ENCODE measurements around the gene TOR1A.

Gene TOR1A

GRCh38 chr9:129813661-129814060 lies 10.3 kb downstream of the TOR1A start:
- TF ChIP-seq CTCF (IDR thresholded peaks at IDR 0.05), result no peak

- no peak for TF ChIP-seq CTCF (IDR thresholded peaks at IDR 0.05)
These were observed 11.6 kb downstream of the TOR1A start for GRCh38 chr9:129812385-129812784.

GRCh38 chr9:129811967-129812363 lies 12.0 kb downstream of the TOR1A start:
- TF ChIP-seq CTCF (IDR thresholded peaks at IDR 0.05), result no peak

DNA sequence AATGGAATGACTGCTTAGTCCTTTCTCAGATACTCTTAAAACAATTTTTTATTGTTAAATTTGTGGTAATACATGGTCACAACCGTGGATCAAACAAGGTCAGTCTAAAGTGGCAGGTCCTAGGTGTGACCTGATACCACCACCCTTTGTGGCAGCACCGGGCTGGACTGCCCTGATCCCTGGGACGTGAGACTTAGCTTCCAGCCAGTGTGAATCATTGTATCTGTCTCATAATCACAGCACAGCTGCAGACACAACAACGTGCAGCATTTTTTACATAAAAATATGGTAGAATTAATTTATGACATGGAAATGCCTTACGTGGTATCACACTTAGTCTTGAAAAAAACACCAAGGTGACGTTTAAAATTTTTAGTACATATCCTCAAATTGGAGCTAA lies 13.1 kb downstream of the TOR1A start:
- TF ChIP-seq CTCF (IDR thresholded peaks at IDR 0.05), result no peak

DNA sequence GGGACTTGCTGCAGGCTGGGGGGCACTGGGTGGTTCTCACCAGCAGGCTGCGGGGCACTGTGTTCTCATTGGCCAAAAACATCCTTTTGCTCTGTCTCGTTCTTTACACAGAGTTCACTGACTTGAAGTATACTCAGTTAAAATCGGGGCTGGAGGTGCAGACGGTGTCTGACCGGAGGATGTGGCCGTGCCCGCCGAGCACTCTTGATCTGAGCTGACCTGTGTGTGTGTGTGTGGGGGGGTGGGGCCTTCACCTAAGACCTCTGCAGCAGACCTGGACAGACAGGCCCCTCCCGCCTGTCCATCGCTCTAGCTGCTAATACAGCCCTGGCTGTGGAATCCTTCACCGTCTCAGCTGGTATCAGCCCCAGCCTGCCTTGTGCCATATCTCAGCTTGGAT lies 13.8 kb downstream of the TOR1A start:
- TF ChIP-seq CTCF (IDR thresholded peaks at IDR 0.05), result no peak

DNA sequence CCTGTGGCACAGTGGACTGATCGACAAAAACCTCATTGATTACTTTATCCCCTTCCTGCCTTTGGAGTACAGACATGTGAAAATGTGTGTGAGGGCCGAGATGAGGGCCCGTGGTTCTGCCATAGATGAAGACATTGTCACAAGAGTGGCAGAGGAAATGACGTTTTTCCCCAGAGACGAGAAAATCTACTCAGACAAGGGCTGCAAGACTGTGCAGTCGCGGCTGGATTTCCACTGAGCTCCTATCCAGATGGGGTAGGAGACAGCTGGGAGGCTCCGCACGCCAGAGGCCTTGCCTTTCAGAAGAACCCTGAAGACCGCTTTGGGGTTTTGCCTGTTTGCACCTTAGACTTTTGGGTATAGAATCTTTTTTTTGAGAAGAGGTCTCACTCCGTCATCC lies 14.6 kb downstream of the TOR1A start:
- no peak for TF ChIP-seq CTCF (IDR thresholded peaks at IDR 0.05)

GRCh38 chr9:129806061-129806460 lies 17.9 kb downstream of the TOR1A start:
- TF ChIP-seq CTCF (IDR thresholded peaks at IDR 0.05), result no peak

- TF ChIP-seq CTCF (IDR thresholded peaks at IDR 0.05), result no peak
These were observed 20.3 kb downstream of the TOR1A start for GRCh38 chr9:129803676-129804060.

Measured in LNCAP (cell line).